BJ (cell line): ENCODE measurements around the gene FUT7. TPM values are rescaled to one million over a fixed set of nuclear protein-coding genes. Genes with fewer than 3 reads are reported as not detected.

ENCODE experiments used
- CTCF ChIA-PET: fragments of 350-600 bp; formaldehyde crosslinking; extraction: SDS; loops from one replicate; lab custom pipeline; 2021; ENCODE audit warnings: antibody characterized with exemption, inconsistent platforms; lab: Yijun Ruan, JAX
- POLR2A ChIA-PET: fragments of 300-600 bp; sonication (Branson Sonifier 250); formaldehyde crosslinking; extraction: SDS; loops from one replicate; lab custom pipeline; 2021; ENCODE audit warnings: antibody characterized with exemption; lab: Charles Lee
- DNase-seq: peaks from one replicate; pipeline ENCODE4 v3.0.0-alpha.2; 2011; ENCODE audit warnings: low read depth
- H3K27me3 ChIP-seq: 2 replicates; pipeline ENCODE4 v1.6.0; 2011; ENCODE audit warnings: low read length; ENCODE audit not compliant: control insufficient read depth, insufficient read depth
- H3K36me3 ChIP-seq: 2 replicates; pipeline ENCODE4 v1.5.1; 2011; ENCODE audit warnings: low read length; ENCODE audit not compliant: control insufficient read depth, insufficient read depth
- H3K4me3 ChIP-seq: 2 replicates; pipeline ENCODE4 v1.5.1; 2011; ENCODE audit warnings: low read depth, mild to moderate bottlenecking, control low read depth, low read length
- CTCF ChIP-seq: IDR thresholded peaks from 2 replicates; pipeline ENCODE4 v1.5.1; 2011; ENCODE audit warnings: low read depth, mild to moderate bottlenecking, control low read depth, inconsistent platforms, low read length, moderate library complexity; ENCODE audit not compliant: insufficient read depth
- polyA plus RNA-seq: library from polyadenylated mRNA; depleted of rRNA; stranded (reverse); fragments of >200 nt; gene quantifications from 2 replicates; pipeline ENCODE4 v1.2.3, GENCODE V29; 2011

Gene FUT7
- polyA plus RNA-seq, 1 experiment: not detected

GRCh38 chr9:137055385-137056364 lies 23.8 kb upstream of the FUT7 start:
- no peak for DNase-seq
- CTCF ChIA-PET: interaction anchor here (0.8 to 5.6 kb wide), 7 partner anchors 9 to 268 kb away, joined by 3 to 49 read pairs (median 9); partner anchors contain the start of gene NPDC1

GRCh38 chr9:137054932-137055384 lies 23.1 kb upstream of the FUT7 start:
- CTCF ChIA-PET: interaction anchor here (2.1 to 5.6 kb wide), 4 partner anchors 8 to 20 kb away, joined by 9 to 49 read pairs (median 19); partner anchors contain the start of gene NPDC1
- DNase-seq: no peak
- H3K36me3 ChIP-seq: no peaks in the 10 kb centered on the region
- TF ChIP-seq CTCF: no peak
- POLR2A ChIA-PET: no interaction called here
- no peak overlapping the region for H3K4me3 ChIP-seq
- peaks cover 12% of the 10 kb centered on the region for H3K27me3 ChIP-seq

More at GRCh38 chr9:137055385-137056364, 23.8 kb upstream of the FUT7 start:
- POLR2A ChIA-PET: no interaction called here
- H3K4me3 ChIP-seq: no peak overlapping the region
- H3K36me3 ChIP-seq: no peaks in the 10 kb centered on the region
- TF ChIP-seq CTCF: no peak
- H3K27me3 ChIP-seq: peaks cover 12% of the 10 kb centered on the region

GRCh38 chr9:137053944-137054931 lies 22.4 kb upstream of the FUT7 start, which contains the start of gene ENTPD2:
Gene ENTPD2 (minus strand): TSS chr9:137054061. CDS start chr9:137053997, 64 bp downstream.
- TF ChIP-seq CTCF: no peak
- Histone ChIP-seq H3K4me3 (0 out of 2 replicates have a peak within 1 kb of the TSS, but pooled peaks have one; percentile 6), H3K36me3 (no peaks in the 10 kb centered on the region), H3K27me3 (peaks cover 15% of the 10 kb centered on the region)
- no peak for DNase-seq
- ChIA-PET POLR2A (no interaction called here), CTCF (interaction anchor here (3.2 to 5.6 kb wide), 2 partner anchors 10 to 14 kb away, joined by 26 to 49 read pairs; no protein-coding TSS in a partner anchor)

GRCh38 chr9:137052998-137053943 lies 21.4 kb upstream of the FUT7 start:
- 0 out of 2 replicates have a peak overlapping the region, but pooled peaks have one; percentile 6 for H3K4me3 ChIP-seq
- TF ChIP-seq CTCF: no peak
- H3K27me3 ChIP-seq: peaks cover 17% of the 10 kb centered on the region
- POLR2A ChIA-PET: no interaction called here
- no peaks in the 10 kb centered on the region for H3K36me3 ChIP-seq
- CTCF ChIA-PET: interaction anchor here (0.9 to 5.6 kb wide), 4 partner anchors 11 to 18 kb away, joined by 3 to 49 read pairs (median 6); no protein-coding TSS in a partner anchor
- no peak for DNase-seq
